D341Med (cell line): ENCODE data around the gene BNIP5.
A peak's percentile ranks its signal among the peaks of the same experiment; 100 is the strongest.
"Not testable (repeated sequence)": the region's sequence is repeated elsewhere in the genome, so short reads cannot be mapped to it uniquely, and the experiment has no call there.

ENCODE experiments used
- DNase-seq: peaks from one replicate; pipeline ENCODE4 v3.0.0; 2012; ENCODE audit warnings: low spot score

The BNIP5 gene

DNA sequence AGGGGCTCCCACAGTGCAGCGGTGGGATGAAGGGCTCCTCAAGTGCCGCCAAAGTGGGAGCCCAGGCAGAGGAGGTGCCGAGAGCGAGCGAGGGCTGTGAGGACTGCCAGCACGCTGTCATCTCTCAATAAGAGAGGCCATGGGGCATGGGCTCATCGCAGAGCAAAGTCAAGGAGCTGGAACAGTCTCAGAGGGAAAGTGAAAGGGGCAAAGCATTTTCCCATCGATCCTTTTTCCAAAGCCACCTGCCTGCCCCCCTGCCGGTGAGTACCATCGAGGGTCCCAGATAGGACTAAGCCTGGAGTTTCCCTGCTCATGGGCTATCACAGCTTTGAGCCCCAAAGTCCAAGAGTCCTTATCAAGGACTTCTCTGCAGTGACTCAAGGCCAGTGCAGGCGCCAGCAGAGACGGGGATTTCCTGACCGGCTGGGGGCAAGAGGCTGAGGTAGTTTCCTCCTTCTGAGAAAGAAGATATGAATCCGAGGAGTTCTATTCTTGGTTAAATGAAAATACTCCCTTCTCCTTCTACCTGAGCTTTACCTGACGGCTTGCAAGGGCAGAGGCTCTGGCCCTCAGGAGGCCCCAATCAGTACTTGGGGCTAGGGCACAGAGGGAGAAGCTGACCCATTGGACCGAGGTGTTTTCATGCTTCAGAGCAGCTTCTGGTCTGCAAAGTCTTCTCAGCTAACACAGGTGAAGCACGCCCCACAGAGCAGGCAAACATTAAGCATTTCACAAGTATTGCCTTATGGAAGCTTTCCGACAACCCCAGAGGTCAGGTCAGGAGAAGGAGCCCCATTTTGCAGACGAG, 28.2 kb upstream of the BNIP5 start:
- DNase-seq, result no peak

DNA sequence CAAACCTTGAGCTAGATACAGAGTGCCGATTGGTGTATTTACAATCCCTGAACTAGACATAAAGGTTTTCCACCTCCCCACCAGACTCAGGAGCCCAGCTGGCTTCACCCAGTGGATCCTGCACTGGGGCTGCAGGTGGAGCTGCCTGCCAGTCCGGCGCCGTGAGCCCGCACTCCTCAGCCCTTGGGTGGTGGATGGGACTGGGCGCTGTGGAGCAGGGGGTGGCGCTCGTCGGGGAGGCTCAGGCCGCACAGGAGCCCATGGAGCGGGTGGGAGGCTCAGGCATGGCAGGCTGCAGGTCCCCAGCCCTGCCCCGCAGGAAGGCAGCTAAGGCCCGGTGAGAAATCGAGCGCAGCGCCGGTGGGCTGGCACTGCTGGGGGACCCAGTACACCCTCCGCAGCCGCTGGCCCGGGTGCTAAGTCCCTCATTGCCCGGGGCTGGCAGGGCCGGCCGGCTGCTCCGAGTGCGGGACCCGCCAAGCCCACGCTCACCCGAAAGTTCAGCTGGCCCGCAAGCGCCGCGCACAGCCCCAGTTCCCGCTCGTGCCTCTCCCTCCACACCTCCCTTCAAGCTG, 27.5 kb upstream of the BNIP5 start:
- DNase-seq, result not testable (repeated sequence)

DNA sequence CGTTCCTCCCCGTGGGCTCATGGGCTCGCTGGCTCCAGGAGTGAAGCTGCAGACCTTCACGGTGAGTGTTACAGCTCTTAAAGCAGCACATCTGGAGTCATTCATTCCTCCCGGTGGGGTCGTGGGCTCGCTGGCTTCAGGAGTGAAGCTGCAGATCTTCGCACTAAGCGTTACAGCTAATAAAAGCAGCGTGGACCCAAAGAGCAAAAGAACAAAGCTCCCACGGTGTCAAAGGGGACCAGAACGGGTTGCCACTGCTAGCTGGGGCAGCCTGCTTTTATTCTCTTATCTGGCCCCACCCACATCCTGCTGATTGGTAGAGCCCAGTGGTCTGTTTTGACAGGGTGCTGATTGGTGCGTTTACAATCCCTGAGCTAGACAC, 26.7 kb upstream of the BNIP5 start:
- not testable (repeated sequence) for DNase-seq

DNA sequence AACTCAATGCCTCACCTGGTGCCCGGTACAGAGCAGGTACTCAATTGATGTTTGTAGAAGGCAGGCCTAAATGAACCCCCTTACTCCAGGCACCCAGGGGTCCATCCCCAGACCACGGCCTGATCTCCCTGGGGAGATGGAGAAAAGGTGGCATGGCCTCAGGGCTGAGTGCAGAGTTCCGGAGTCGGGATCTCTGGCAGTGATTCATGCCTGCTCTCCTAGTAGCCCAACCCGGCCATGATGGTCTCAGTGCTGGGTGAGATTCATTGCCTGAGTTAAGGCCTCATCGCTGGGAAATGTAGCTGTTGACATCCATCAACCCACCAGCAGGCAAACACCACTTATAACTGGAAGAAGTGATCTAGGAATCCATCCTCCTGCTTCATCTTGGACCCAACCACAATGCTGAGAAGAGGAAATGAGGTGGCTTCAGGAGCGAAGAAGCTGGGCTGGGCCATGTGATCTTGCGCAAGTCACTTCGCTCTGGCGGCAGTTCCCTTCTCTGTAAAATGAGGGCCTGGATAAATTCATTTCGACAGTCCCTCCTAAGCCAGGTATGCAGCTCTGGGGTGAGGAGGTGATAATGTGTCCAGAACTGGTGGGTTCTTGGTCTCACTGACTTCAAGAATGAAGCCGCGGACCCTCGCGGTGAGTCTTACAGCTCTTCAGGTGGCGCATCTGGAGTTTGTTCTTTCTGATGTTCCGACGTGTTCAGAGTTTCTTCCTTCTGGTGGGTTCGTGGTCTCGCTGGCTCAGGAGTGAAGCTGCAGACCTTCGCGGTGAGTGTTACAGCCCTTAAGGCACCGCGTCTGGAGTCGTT, 26.1 kb upstream of the BNIP5 start:
- no peak for DNase-seq

DNA sequence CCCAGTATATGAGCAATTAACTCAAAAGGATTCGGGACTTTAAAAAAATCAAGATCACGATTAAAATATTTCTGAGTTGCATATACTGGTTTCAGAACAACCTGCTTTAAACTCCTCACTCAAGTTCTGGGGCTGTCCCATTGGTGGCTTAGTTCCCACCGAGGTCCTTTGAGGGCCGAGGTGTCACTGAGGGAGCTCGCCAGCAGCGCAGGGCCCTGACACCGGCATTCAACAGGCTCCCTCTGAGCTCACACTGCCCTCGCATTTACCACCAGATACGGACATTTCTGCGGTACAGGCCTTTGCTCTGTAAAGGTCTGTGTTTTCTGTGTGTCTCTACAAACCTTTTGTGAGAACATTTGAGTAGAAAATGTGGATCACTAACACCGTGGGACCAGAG, 24.4 kb upstream of the BNIP5 start:
- DNase-seq, result no peak

DNA sequence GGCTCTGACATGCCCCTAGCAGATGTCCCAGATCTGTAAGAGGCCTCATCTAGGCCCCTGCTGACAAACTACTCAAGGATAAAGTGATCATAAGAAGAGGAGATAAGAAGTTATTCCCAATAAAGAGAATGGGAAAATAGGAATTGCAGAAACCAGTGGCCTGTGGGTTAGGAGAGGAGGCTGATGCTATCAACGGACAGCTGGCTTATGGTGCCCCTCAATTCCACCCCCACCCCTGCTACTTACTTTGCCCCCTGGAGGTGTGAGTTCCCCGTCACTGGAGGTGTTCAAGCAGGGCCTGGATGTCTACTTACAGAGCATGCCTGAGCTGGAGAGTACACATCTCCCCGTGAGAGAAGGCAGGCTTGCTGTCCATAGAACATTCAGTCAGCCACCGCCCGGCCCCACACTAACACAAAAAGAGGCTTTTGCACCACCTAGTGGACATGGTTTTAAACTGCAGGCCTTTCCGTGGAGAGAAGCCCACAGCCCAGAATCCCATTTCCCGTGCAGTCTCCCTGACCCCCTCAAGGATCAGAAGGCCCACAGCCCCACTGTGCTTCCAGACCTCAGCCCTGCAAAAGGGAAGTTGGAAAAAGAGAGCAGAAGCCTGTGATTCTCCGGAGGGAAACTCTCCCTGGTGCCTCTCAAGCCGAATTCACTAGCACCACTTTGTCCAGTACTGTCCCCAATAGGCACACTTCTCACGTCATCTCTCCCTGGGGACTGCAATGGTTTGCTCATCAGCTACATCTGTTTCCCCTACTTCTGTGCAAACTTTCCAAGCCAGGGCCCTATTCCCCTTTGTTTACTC, 23.8 kb upstream of the BNIP5 start:
- peak; percentile 89 for DNase-seq

DNA sequence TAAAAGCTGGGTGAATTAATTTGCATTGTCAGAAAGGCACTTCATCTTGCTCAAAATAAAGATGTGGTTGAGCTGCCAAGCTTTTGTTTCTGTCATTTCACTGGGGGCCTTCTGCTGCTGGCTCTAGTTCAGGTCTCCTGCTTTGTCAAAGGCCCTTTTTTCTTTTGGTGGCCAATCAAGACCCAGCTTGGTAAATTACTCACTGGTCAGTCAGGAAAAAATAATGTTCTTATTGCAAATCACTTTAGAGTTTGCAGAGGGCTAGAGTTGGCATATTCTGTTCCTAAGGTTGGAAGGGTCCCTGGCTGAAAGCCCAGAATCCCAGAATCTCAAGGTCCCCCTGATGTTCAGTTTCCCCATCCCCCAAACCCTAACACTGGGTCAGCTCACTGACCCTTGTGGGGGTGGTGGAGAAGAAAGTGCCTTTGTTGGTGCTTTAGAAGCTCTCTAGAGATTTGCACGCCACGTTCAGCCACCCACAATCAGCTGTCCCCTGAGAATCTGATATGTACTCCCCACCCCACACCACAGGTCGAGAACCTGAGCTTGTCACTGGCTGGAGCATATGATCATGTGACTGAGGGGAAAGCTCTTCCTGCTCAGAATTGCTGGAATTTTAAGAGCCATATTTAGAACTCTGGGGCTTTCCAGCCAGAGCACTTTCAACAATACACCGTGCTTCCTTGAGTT, 21.7 kb upstream of the BNIP5 start:
- DNase-seq, result no peak

DNA sequence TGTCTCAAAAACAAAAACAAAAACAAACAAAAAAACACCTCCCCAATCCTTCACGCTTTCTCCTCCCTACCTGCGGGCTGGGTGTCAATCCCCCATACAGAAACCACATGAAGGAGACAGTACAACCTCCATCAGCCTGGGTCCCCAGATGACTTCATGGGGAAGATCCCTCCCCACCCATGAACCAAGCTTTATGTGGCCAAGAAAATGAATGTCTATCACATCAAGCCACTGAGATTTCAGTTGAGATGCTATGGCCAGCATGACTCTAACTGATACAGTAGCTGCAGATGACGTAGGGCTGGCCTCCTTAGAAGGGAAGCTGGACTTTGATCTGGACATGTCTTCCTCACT, 21.2 kb upstream of the BNIP5 start:
- DNase-seq, result no peak

DNA sequence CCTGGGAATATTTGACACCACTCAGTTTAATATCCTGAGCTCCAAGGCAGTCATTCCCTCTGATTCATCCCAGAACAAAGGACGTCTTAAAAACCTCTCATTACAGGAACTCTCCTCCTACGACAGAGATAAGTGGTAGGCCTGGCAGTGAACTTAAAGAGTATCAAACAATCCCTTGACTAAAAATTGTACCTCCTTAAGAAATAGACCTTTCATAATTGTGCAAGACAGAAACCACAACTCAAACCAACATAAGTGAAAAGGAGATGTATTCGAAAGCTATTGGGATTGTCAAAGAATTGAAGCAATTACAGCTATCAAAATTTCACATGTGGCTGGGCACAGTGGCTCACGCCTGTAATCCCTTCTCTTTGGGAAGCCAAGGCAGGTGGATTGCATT, 19.1 kb upstream of the BNIP5 start:
- no peak for DNase-seq

DNA sequence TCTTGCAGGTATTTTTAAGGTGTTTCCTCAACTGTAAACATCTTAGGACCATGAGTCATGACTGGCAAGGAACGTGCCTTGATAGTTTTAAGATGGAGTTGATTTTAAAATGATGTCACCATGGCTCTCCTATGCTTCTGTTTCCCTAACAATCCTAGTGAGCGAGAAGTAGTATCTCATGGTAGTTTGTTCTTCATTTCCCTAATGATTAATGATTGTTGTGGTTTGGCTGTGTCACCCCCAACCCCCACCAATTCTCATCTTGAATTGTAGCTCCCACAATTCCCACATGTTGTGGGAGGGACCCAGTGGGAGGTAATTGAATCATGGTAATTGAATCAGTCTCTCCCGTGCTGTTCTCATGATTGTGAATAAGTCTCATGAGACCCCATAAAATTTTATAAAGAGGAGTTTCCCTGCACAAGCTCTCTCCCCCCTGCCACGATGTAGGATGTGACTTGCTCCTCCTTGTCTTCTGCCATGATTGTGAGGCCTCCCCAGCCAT, 16.8 kb upstream of the BNIP5 start:
- DNase-seq, result no peak

DNA sequence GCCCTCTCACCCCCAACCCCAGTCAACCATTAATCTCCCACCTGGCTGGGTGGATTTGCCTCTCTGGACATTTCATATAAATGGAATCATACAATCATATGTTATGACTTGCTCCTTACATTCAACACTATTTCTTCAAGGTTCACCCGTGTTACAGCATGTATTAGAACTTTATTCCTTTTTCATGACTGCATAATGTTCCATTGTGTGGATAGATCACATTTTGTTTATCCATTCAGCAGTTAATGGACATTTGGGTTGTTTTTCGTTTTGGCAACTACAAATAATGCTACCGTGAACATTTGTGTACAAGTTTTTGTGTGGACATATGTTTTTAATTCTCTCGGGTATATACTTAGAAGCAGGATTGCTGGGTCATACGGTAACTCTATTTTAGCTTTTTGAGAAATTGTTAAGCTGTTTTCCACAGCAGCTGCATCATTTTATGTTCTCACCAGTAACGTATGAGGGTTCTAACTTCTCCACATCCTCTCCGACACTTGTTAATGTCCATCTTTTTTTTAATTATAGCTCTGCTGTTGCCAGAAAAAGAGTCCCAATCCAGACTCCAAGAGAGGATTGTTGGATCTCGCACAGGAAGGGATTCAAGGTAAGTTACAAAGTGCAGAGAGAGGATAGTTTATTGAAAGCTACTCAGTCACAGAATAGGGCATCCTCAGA, 15.9 kb upstream of the BNIP5 start:
- DNase-seq, result no peak

DNA sequence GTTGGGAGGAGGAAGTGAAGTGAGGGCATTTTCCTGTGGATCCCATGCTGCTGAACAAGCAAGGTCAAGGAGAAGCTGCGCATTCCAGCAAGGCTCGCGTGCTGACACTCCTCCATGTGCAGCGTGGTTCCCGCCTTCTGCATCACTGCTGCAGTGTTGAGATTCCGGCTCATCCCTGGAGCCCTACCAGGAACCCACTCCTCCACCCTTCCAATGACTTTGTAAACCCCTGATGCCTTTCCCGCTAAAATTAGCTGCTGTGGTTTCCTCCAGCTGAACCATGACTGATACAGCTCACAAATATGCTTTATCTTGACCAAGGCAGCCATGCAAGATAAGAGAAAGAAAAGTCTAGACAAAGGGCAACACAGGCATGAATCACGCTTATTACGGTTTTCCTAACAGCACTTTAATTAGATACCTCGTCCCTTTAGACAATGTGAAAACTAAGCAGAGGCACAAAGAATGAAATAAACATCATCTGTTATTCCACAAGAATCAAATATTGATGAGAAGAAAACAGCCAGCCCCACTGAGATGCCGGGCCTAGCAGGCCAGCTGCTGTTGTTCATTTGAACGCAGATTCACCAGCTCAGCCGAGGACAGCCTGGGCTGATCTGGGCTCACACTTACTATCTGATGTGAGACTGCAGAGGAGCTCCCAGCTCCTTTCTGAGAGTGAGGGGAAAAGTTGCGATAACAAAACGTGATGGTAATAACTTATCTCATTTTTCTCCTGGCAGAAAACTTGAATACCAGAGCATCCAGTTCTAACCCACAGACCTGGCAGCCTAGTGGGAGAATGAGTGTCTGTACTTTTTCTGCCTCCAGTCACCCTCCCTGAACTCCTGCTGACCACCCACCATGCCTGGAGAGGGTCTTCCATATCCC, 14.2 kb upstream of the BNIP5 start:
- no peak for DNase-seq

DNA sequence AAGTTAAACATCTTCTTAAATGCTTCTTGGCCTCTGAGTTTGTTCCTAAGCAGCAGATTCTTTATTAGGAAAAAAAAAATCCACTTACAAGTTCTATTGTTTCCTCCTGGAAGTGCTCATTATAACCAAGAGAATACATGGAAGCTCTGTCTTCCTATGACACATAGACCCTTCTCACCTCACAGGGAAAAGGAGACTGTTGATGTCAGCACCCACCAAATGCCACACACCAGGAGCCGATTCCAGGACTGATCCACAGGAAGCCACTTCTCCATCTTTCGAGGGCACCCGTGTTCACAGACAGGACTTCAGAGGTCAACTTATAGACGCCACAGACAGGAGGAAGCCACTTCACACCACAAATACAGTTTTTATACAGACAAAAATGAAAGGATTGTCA, 13.4 kb upstream of the BNIP5 start:
- DNase-seq, result no peak

DNA sequence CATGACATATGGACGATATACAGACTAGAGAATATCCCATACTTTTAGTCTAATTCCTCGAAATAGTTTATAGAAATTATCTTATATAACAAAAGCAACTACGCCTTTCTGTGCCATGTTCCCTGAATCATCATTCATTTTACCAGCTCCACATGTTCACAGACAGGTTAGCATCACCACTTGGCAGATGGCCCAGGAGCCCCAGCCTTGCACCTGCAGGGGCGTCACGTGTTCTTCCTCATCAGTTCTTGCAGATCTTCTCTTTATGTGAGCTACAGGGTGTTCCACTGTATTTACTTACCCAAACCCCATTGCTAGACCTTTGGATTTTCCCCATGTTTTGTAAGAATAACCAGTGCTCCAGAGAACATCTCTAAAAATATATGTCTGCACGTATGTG, 12.6 kb upstream of the BNIP5 start:
- DNase-seq, result no peak

DNA sequence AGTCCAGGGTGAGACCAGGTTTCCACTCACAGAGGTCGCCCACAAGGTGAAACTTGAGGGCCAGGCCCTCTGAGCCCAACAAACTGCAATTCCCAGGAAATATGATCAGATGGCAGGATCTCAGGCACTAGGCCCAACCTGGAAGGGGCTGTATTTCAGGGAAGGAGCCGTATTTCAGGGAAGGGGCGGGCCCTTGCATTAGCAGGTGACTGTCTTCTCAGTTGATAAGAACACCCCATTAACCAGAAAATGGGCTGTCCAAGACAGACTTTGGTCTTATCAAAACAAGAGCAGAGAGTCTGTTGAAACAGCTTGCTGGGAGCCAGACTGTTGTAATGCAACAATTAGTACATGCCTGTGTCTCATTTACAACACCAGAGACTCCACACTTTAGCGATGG, 10.9 kb upstream of the BNIP5 start:
- no peak for DNase-seq

DNA sequence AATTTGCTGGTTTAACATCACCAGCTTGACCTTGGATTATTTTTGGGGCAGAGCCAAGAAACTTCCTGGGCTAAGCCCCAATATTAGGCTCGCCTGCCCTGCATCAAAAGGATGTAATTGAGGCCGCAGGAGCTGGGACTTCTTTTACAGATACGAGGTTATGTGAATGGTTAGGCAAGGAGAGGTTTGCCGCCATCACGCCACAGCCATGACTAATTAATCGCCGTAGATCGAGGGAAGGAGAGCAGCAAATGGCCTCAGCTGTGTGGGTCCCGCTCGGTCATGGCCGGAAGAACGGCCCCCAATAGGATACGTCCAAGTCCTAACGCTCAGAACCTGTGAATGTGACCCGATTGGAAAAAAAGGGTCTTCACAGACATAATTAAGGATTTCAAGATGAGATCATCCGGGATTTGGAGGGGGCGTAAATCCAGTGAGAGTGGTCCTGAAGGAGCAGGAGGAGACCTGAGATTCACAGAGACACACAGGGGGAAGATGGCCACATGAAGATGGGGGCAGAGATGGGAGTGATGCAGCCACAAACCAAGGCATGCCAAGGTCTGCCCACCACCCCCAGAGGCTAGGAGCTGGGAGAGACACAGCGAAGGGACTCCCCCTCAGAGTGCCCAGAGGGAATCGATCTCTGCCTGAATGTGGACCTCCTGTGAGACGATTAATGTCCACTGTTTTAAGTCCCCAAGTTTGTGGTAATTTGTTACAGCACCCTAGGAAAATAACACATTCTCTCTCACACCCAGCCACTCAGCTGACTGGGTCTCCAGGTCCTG, 10.0 kb upstream of the BNIP5 start:
- no peak for DNase-seq

DNA sequence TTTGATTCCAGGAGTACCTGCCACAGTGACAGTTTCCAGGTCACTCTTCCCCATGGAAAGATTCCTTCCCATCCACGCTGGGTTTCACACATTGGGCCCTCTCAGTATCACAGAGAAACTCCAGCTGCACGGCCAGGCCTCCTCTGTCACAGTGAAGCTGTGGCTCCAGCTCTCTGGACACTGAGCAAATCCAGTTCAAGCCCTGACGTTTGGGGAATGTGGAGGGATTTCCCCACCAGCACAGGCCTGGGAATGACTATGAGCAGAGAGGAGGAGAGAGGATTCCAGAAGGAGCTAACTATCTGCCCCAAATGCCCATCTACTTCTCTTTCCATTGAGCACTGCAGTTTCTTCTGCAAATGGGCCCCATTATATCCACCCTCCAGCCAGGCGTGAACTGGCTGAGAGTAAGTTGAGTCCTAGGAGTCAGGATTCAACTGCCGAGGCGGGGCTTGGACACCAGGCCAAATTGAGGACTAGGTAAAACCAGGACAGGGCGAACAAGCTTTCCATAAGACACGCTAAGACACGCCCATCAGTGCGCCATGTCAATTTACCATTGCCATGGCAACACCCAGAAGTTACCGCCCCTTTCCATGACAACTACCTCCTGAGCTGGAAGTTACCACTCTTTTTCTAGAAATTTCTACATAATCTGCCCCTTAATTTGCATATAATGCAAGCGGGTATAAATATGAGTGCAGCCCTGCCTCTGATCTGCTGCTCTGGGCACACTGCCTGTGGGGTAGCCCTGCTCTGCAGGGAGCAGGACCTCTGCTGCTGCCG, 9.2 kb upstream of the BNIP5 start:
- no peak for DNase-seq

DNA sequence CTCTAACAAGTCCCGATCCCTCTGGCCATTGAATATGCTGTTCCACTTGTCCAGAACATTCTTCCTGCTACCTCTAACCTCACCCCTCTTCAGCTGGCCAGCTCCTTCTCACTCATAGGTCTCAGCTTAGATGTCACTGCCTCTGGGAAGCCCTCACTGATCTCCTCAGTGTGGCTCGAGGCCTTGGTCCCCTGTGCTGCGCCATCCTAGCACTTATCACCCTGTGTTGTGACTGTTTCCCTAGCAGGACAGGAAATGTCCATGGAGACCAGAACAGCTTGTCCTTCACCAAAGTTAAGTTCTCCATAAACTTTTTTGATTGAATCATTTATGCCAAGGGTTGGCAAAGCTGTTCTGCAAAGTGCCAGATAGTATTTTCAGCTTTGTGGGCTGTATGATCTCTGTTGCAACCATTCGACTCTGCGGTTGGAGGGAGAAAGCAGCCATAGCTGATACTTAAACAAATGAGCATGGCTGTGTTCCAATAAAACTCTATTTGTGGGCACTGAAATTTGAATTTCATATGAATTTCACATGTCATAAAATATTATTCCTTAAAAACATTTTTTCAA, 6.5 kb upstream of the BNIP5 start:
- no peak for DNase-seq
